Parathyroid adenoma (tissue), 2 donors: ENCODE results near the gene PDZRN3.

ENCODE experiments used
- H2AFZ ChIP-seq: fragments of 300-600 bp; sonication (generic); one replicate; pipeline ENCODE4 v1.7.0; 2017; ENCODE audit warnings: antibody characterized with exemption, mild to moderate bottlenecking
- H3K27ac ChIP-seq: fragments of 300-600 bp; sonication (generic); one replicate; pipeline ENCODE4 v1.7.0; 2017
- H3K27me3 ChIP-seq: fragments of 300-600 bp; sonication (generic); one replicate; pipeline ENCODE4 v1.7.0; 2017; ENCODE audit warnings: low read length; ENCODE audit not compliant: control insufficient read depth, insufficient read depth
- H3K36me3 ChIP-seq: fragments of 300-600 bp; sonication (generic); one replicate; pipeline ENCODE4 v1.7.0; 2017; ENCODE audit warnings: low read length; ENCODE audit not compliant: control insufficient read depth, insufficient read depth
- H3K4me1 ChIP-seq: fragments of 300-600 bp; sonication (generic); one replicate; pipeline ENCODE4 v1.7.0; 2017; ENCODE audit warnings: control low read depth
- H3K4me2 ChIP-seq: fragments of 300-600 bp; sonication (generic); one replicate; pipeline ENCODE4 v1.7.0; 2017; ENCODE audit warnings: low read length
- H3K4me3 ChIP-seq: fragments of 300-600 bp; sonication (generic); one replicate; pipeline ENCODE4 v1.7.0; 2017; ENCODE audit warnings: low read depth, low read length
- H3K79me2 ChIP-seq: fragments of 300-600 bp; sonication (generic); one replicate; pipeline ENCODE4 v1.7.0; 2017; ENCODE audit warnings: control low read depth
- H3K9ac ChIP-seq: fragments of 300-600 bp; sonication (generic); one replicate; pipeline ENCODE4 v1.7.0; 2017; ENCODE audit warnings: mild to moderate bottlenecking
- H3K9me3 ChIP-seq: fragments of 300-600 bp; sonication (generic); one replicate; pipeline ENCODE4 v1.7.0; 2017; ENCODE audit warnings: low read length; ENCODE audit not compliant: control insufficient read depth
- CTCF ChIP-seq: fragments of 300-600 bp; sonication (generic); IDR thresholded peaks from one replicate; pipeline ENCODE4 v1.7.0; 2017; ENCODE audit warnings: antibody characterized with exemption, mild to moderate bottlenecking
- donor health status: primary hyperparathyroidism.

The PDZRN3 gene

GRCh38 chr3:73405000-73405399 lies 219.7 kb downstream of the PDZRN3 start:
- Histone ChIP-seq H3K4me1 (no peaks in the 10 kb centered on the region), H3K9me3 (no peaks in the 10 kb centered on the region), H3K4me2 (no peak overlapping the region)

GRCh38 chr3:73404435-73404834 lies 220.3 kb downstream of the PDZRN3 start:
- H3K27ac ChIP-seq: no peak overlapping the region
- H3K9ac ChIP-seq: no peak overlapping the region

More at GRCh38 chr3:73405000-73405399, 219.7 kb downstream of the PDZRN3 start:
- no peak overlapping the region for H3K4me3 ChIP-seq
- H3K9ac ChIP-seq: no peak overlapping the region
- H3K79me2 ChIP-seq: no peaks in the 10 kb centered on the region
- no peaks in the 10 kb centered on the region for H3K27me3 ChIP-seq
- H3K27ac ChIP-seq: no peak overlapping the region
- no peaks in the 10 kb centered on the region for H3K36me3 ChIP-seq
- no peak overlapping the region for H2AFZ ChIP-seq
- TF ChIP-seq CTCF: no peak

GRCh38 chr3:73403444-73403843 lies 221.3 kb downstream of the PDZRN3 start:
- no peak overlapping the region for H3K4me3 ChIP-seq
- no peak overlapping the region for H3K27ac ChIP-seq
- H3K9ac ChIP-seq: no peak overlapping the region
- no peak for TF ChIP-seq CTCF
- H3K4me2 ChIP-seq: no peak overlapping the region
- H3K36me3 ChIP-seq: no peaks in the 10 kb centered on the region
- no peaks in the 10 kb centered on the region for H3K9me3 ChIP-seq
- H3K27me3 ChIP-seq: no peaks in the 10 kb centered on the region
- H3K79me2 ChIP-seq: no peaks in the 10 kb centered on the region
- H2AFZ ChIP-seq: no peak overlapping the region
- no peaks in the 10 kb centered on the region for H3K4me1 ChIP-seq

More at GRCh38 chr3:73404435-73404834, 220.3 kb downstream of the PDZRN3 start:
- H3K36me3 ChIP-seq: no peaks in the 10 kb centered on the region
- no peaks in the 10 kb centered on the region for H3K4me1 ChIP-seq
- TF ChIP-seq CTCF: no peak
- H3K9me3 ChIP-seq: no peaks in the 10 kb centered on the region
- H3K27me3 ChIP-seq: no peaks in the 10 kb centered on the region
- no peaks in the 10 kb centered on the region for H3K79me2 ChIP-seq
- H2AFZ ChIP-seq: no peak overlapping the region
- H3K4me3 ChIP-seq: no peak overlapping the region
- no peak overlapping the region for H3K4me2 ChIP-seq

- no peak for TF ChIP-seq CTCF
- H3K36me3 ChIP-seq: no peaks in the 10 kb centered on the region
- H3K9me3 ChIP-seq: no peaks in the 10 kb centered on the region
- H3K27ac ChIP-seq: no peak overlapping the region
- no peak overlapping the region for H3K4me3 ChIP-seq
- no peak overlapping the region for H2AFZ ChIP-seq
- H3K27me3 ChIP-seq: no peaks in the 10 kb centered on the region
- H3K4me1 ChIP-seq: no peaks in the 10 kb centered on the region
- H3K9ac ChIP-seq: no peak overlapping the region
- no peak overlapping the region for H3K4me2 ChIP-seq
- no peaks in the 10 kb centered on the region for H3K79me2 ChIP-seq
Observed at GRCh38 chr3:73401616-73402279, 223.0 kb downstream of the PDZRN3 start.

GRCh38 chr3:73401059-73401458 lies 223.7 kb downstream of the PDZRN3 start:
- Histone ChIP-seq H3K27me3 (no peaks in the 10 kb centered on the region), H2AFZ (no peak overlapping the region), H3K4me2 (no peak overlapping the region), H3K4me3 (no peak overlapping the region), H3K36me3 (no peaks in the 10 kb centered on the region), H3K9ac (no peak overlapping the region), H3K9me3 (no peaks in the 10 kb centered on the region), H3K27ac (no peak overlapping the region), H3K79me2 (no peaks in the 10 kb centered on the region), H3K4me1 (no peaks in the 10 kb centered on the region)
- no peak for TF ChIP-seq CTCF
